PC-3 (cell line): ENCODE results near the gene SLAMF8. TPM values are rescaled to one million over a fixed set of nuclear protein-coding genes. Genes with fewer than 3 reads are reported as not detected.

ENCODE experiments used
- ATAC-seq: fragments of 200-7000 bp; cut with Tn5 transposase; 2 replicates; pipeline ENCODE4 v1.9.1; 2020; ENCODE audit warnings: mild to moderate bottlenecking, moderate library complexity
- BruUV-seq: library from RNA; stranded (reverse); fragments of 400-500 nt; replicated peaks from 2 replicates; lab custom pipeline; 2021; lab: Mats Ljungman, UMichigan
- CTCF ChIA-PET: fragments of 300-600 bp; sonication (Branson Sonifier 250); formaldehyde crosslinking; loops from one replicate; lab custom pipeline; 2022; ENCODE audit warnings: antibody characterized with exemption; lab: Charles Lee
- POLR2A ChIA-PET: fragments of 300-600 bp; sonication (Branson Sonifier 250); formaldehyde crosslinking; loops from one replicate; lab custom pipeline; 2022; ENCODE audit warnings: antibody characterized with exemption; ENCODE audit not compliant: unreplicated experiment; lab: Charles Lee
- DNase-seq: peaks from one replicate; pipeline ENCODE4 v3.0.0-alpha.2; 2015
- H2AFZ ChIP-seq: fragments of 300-600 bp; sonication (generic); 2 replicates; pipeline ENCODE4 v1.6.0; 2016; ENCODE audit warnings: antibody characterized with exemption, low read length
- H3F3A ChIP-seq: fragments of 300-600 bp; sonication (generic); one replicate; pipeline ENCODE4 v1.6.0; 2017; ENCODE audit warnings: antibody characterized with exemption, low read length, control low read depth, mild to moderate bottlenecking; ENCODE audit not compliant: unreplicated experiment
- H3K27ac ChIP-seq: fragments of 300-600 bp; sonication (generic); 2 replicates; pipeline ENCODE4 v1.5.1; 2016; ENCODE audit warnings: mild to moderate bottlenecking, low read length
- H3K27me3 ChIP-seq: fragments of 300-600 bp; sonication (generic); 2 replicates; pipeline ENCODE4 v1.6.1; 2016; ENCODE audit warnings: low read length, mixed read lengths
- H3K36me3 ChIP-seq: fragments of 300-600 bp; sonication (generic); 2 replicates; pipeline ENCODE4 v1.6.1; 2016; ENCODE audit warnings: low read depth, mixed run types, low read length, mixed read lengths
- H3K4me1 ChIP-seq: fragments of 300-600 bp; sonication (generic); 2 replicates; pipeline ENCODE4 v1.5.1; 2016; ENCODE audit warnings: low read length; ENCODE audit not compliant: insufficient read depth
- H3K4me2 ChIP-seq: fragments of 300-600 bp; sonication (generic); 2 replicates; pipeline ENCODE4 v1.6.0; 2016; ENCODE audit warnings: low read length
- H3K4me3 ChIP-seq: fragments of 300-600 bp; sonication (generic); 2 replicates; pipeline ENCODE4 v1.5.1; 2016; ENCODE audit warnings: mild to moderate bottlenecking, low read length, mixed read lengths
- H3K79me2 ChIP-seq: fragments of 300-600 bp; sonication (generic); 2 replicates; pipeline ENCODE4 v1.6.1; 2017; ENCODE audit warnings: low read length, mixed read lengths
- H3K9ac ChIP-seq: fragments of 300-600 bp; sonication (generic); 2 replicates; pipeline ENCODE4 v1.6.0; 2016; ENCODE audit warnings: mild to moderate bottlenecking, low read length
- H3K9me2 ChIP-seq: fragments of 300-600 bp; sonication (generic); replicated peaks from 2 replicates; pipeline ENCODE4 v1.6.1; 2016; ENCODE audit warnings: mixed run types, low read length, mixed read lengths
- H3K9me3 ChIP-seq: fragments of 300-600 bp; sonication (generic); 2 replicates; pipeline ENCODE4 v1.6.1; 2016; ENCODE audit warnings: low read length, mixed read lengths
- H4K20me1 ChIP-seq: fragments of 300-600 bp; sonication (generic); 2 replicates; pipeline ENCODE4 v1.6.1; 2016; ENCODE audit warnings: low read length, mixed read lengths
- EZH2 ChIP-seq: fragments of 300-600 bp; sonication (generic); IDR thresholded peaks from one replicate; pipeline ENCODE4 v1.6.1; 2017; ENCODE audit warnings: antibody characterized with exemption, mild to moderate bottlenecking, low read length; ENCODE audit not compliant: unreplicated experiment
- EZH2phosphoT487 ChIP-seq: fragments of 300-600 bp; sonication (generic); IDR thresholded peaks from 2 replicates; pipeline ENCODE4 v1.6.1; 2018; ENCODE audit warnings: mild to moderate bottlenecking, antibody characterized with exemption, low read length, borderline replicate concordance
- intact Hi-C: fragments of 100-400 bp; cut with micrococcal nuclease; formaldehyde crosslinking; loops from 2 replicates; pipeline ENCODE4 v1.9.0; 2023
- total RNA-seq: library from RNA; depleted of rRNA; stranded (reverse); fragments of >200 nt; gene quantifications from 2 replicates; pipeline ENCODE4 v1.2.3, GENCODE V29; 2014
- TF ChIP-seq, protein P1 (sequence below): fragments of 300-600 bp; sonication (generic); conservative IDR thresholded peaks from 2 replicates; pipeline ENCODE4 v1.5.1; 2017; ENCODE audit warnings: antibody characterized with exemption, low read depth, mild to moderate bottlenecking, low read length

Gene SLAMF8
- total RNA-seq, 1 experiment from 2014 or later = not detected

DNA sequence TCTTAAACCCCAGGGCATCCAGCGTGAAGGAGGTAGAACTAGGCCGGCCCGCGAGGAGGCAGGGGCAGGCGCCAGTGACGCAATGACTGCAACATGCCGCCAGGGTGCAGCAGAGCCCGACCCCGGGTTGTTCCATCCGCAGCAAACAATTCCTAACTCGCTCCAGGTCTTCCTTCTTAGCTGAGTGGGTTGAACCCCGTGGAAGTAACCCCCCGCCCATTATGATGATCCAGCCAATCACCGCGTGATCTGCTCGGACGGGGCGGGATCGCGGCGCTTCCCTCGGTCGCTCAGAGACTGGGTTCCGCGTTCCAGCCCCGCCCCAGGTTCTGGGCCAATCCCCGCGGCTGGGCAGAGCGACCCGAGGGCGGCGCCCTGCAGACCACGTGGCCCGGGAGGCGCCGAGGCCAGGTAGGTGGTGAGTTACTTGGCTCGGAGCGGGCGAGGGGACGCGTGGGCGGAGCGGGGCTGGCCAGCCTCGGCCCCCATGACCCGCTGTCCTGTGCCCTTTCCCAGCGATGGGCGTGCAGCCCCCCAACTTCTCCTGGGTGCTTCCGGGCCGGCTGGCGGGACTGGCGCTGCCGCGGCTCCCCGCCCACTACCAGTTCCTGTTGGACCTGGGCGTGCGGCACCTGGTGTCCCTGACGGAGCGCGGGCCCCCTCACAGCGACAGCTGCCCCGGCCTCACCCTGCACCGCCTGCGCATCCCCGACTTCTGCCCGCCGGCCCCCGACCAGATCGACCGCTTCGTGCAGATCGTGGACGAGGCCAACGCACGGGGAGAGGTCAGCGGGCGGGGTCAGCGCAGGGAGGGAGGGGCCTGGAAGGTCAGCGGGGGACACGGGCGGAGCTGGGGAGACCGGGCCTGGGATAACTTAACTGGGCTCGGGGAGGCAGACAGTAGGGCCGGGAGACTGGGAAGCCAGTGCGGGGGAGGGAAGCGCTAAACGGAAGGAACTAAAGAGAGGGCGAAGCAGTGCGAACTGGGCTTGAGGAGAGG is 45.8 kb upstream of the SLAMF8 start, which contains the start of gene DUSP23:
DUSP23 (plus strand) TSS at position 380 of the 1,000 bp plus-strand sequence; CDS start at position 519, 139 bp downstream.
- no peaks in the 10 kb centered on the region for H3K9me3 ChIP-seq
- H3K4me3 ChIP-seq = peak within 1 kb of the TSS; percentile 46
- H3K4me2 ChIP-seq = peak within 1 kb of the TSS; percentile 73
- no peaks in the 10 kb centered on the region for H3K36me3 ChIP-seq
- peaks cover 19% of the 10 kb centered on the region for H3K4me1 ChIP-seq
- ChIA-PET CTCF (interaction anchor here (0.6 to 1.0 kb wide), 2 partner anchors 18 to 110 kb away, joined by 4 to 8 read pairs; no protein-coding TSS in a partner anchor), POLR2A (no interaction called here)
- no peaks in the 10 kb centered on the region for H4K20me1 ChIP-seq
- no peak within 1 kb of the TSS for H3K9ac ChIP-seq
- peak; percentile 95 for DNase-seq
- H3K9me2 ChIP-seq = no peaks in the 10 kb centered on the region
- ATAC-seq = peak; percentile 95
- BruUV-seq = no TSS peak
- TF ChIP-seq EZH2 = no peak
- TF ChIP-seq, protein P1, sequence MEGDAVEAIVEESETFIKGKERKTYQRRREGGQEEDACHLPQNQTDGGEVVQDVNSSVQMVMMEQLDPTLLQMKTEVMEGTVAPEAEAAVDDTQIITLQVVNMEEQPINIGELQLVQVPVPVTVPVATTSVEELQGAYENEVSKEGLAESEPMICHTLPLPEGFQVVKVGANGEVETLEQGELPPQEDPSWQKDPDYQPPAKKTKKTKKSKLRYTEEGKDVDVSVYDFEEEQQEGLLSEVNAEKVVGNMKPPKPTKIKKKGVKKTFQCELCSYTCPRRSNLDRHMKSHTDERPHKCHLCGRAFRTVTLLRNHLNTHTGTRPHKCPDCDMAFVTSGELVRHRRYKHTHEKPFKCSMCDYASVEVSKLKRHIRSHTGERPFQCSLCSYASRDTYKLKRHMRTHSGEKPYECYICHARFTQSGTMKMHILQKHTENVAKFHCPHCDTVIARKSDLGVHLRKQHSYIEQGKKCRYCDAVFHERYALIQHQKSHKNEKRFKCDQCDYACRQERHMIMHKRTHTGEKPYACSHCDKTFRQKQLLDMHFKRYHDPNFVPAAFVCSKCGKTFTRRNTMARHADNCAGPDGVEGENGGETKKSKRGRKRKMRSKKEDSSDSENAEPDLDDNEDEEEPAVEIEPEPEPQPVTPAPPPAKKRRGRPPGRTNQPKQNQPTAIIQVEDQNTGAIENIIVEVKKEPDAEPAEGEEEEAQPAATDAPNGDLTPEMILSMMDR = peak; percentile 90
- no peak for TF ChIP-seq EZH2phosphoT487
- H3K27ac ChIP-seq = no peak within 1 kb of the TSS
- intact Hi-C loops = loop anchor here (1.0 kb wide), 3 partner anchors 17 to 226 kb away; no protein-coding TSS in a partner anchor
- H3K27me3 ChIP-seq = no peaks in the 10 kb centered on the region
- no peaks in the 10 kb centered on the region for H3F3A ChIP-seq
- H2AFZ ChIP-seq = peak within 1 kb of the TSS; percentile 54
- H3K79me2 ChIP-seq = no peaks in the 10 kb centered on the region

DNA sequence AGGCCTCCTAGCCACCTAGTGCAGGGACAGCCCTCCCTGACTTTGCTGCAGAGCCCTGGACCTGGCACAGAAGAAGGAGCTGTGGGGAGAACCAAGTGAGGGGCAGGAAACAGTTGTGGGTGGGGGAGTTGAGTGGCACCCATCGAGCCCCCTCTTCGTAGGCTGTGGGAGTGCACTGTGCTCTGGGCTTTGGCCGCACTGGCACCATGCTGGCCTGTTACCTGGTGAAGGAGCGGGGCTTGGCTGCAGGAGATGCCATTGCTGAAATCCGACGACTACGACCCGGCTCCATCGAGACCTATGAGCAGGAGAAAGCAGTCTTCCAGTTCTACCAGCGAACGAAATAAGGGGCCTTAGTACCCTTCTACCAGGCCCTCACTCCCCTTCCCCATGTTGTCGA is 44.7 kb upstream of the SLAMF8 start:
- Histone ChIP-seq H3K4me2 (no peak overlapping the region), H2AFZ (no peak overlapping the region), H4K20me1 (no peaks in the 10 kb centered on the region), H3K27ac (no peak overlapping the region), H3K9ac (no peak overlapping the region), H3K4me3 (no peak overlapping the region), H3K9me2 (no peaks in the 10 kb centered on the region), H3F3A (no peaks in the 10 kb centered on the region), H3K27me3 (no peaks in the 10 kb centered on the region), H3K9me3 (no peaks in the 10 kb centered on the region), H3K4me1 (peaks cover 19% of the 10 kb centered on the region), H3K36me3 (no peaks in the 10 kb centered on the region), H3K79me2 (no peaks in the 10 kb centered on the region)
- no TSS peak for BruUV-seq
- no peak for DNase-seq
- ChIA-PET CTCF (no interaction called here), POLR2A (no interaction called here)
- no peak for ATAC-seq
- intact Hi-C loops = no loop called here
- TF ChIP-seq, protein P1 = no peak
- TF ChIP-seq EZH2 = no peak
- no peak for TF ChIP-seq EZH2phosphoT487
